B cell (primary cell): ENCODE data around the gene CALN1. TPM values are rescaled to one million over a fixed set of nuclear protein-coding genes. Genes with fewer than 3 reads are reported as not detected.

Source experiments
- ATAC-seq: fragments of 200-7000 bp; cut with Tn5 transposase; one replicate; pipeline ENCODE4 v1.10.0; 2021; ENCODE audit warnings: low read depth, mild to moderate bottlenecking, moderate number of reproducible peaks, moderate library complexity
- CTCF ChIA-PET: fragments of 350-600 bp; sonication (Branson Sonifier 250); formaldehyde crosslinking; loops from one replicate; lab custom pipeline; 2021; ENCODE audit warnings: antibody characterized with exemption, inconsistent platforms; lab: Charles Lee
- POLR2A ChIA-PET: fragments of 350-600 bp; sonication (Branson Sonifier 250); formaldehyde crosslinking; loops from one replicate; lab custom pipeline; 2021; ENCODE audit warnings: antibody characterized with exemption; lab: Charles Lee
- DNase-seq: peaks from one replicate; pipeline ENCODE4 v3.0.0; 2013
- H2AFZ ChIP-seq: 2 replicates; pipeline ENCODE4 v1.6.1; 2012; ENCODE audit warnings: mild to moderate bottlenecking, low read depth, low read length; ENCODE audit not compliant: insufficient read depth, poor library complexity, severe bottlenecking
- H3K27ac ChIP-seq, 2 donors: 1 replicate in 1 of 2; 2 replicates in 1 of 2; pipeline ENCODE4 v1.5.1; 2012 to 2013; ENCODE audit warnings: low read length in 2 of 2, mild to moderate bottlenecking in 2 of 2, moderate library complexity in 1 of 2
- H3K27me3 ChIP-seq, 4 experiments: fragments of 200-600 bp in 1 of 4; sonication (generic) in 1 of 4; replicated peaks in 1 of 4; 1 replicate in 2 of 4; 2 replicates in 2 of 4; pipeline versions ENCODE4 v1.6.1 to v1.7.0; 2013 to 2016; ENCODE audit warnings: low read length in 3 of 4, mild to moderate bottlenecking in 2 of 4, mixed read lengths in 1 of 4, moderate library complexity in 1 of 4; ENCODE audit not compliant: insufficient read depth in 4 of 4, control insufficient read depth in 3 of 4; ENCODE audit errors: control extremely low read depth in 1 of 4
- H3K36me3 ChIP-seq, 2 experiments: replicated peaks in 1 of 2; 1 replicate in 1 of 2; 2 replicates in 1 of 2; pipeline versions ENCODE4 v1.6.1 to v1.7.1; 2013; ENCODE audit warnings: low read length in 1 of 2; ENCODE audit not compliant: insufficient read depth in 2 of 2, control insufficient read depth in 1 of 2; ENCODE audit errors: control extremely low read depth in 1 of 2, extremely low read depth in 1 of 2
- H3K4me1 ChIP-seq, 2 donors: fragments of 200-600 bp in 1 of 2; sonication (generic) in 1 of 2; 1 replicate in 1 of 2; 2 replicates in 1 of 2; pipeline versions ENCODE4 v1.5.1 to v1.6.1; 2013 to 2017; ENCODE audit warnings: low read length in 2 of 2; ENCODE audit not compliant: control insufficient read depth in 2 of 2, insufficient read depth in 2 of 2
- H3K4me2 ChIP-seq: replicated peaks from 2 replicates; pipeline ENCODE3; 2012; ENCODE audit warnings: mild to moderate bottlenecking, low read depth, low read length; ENCODE audit not compliant: poor library complexity, severe bottlenecking
- H3K4me3 ChIP-seq, 5 experiments: fragments of 200-600 bp in 1 of 5; sonication (generic) in 1 of 5; 1 replicate in 3 of 5; 2 replicates in 2 of 5; pipeline versions ENCODE4 v1.5.1 to v1.7.0; 2011 to 2016; ENCODE audit warnings: low read length in 4 of 5, mild to moderate bottlenecking in 4 of 5, low read depth in 2 of 5, control low read depth in 1 of 5, moderate library complexity in 1 of 5; ENCODE audit not compliant: insufficient read depth in 1 of 5; ENCODE audit errors: control extremely low read depth in 1 of 5, extremely low read depth in 1 of 5
- H3K79me2 ChIP-seq: fragments of 200-600 bp; sonication (generic); one replicate; pipeline ENCODE4 v1.6.0; 2016; ENCODE audit warnings: low read length; ENCODE audit not compliant: control insufficient read depth, insufficient read depth
- H3K9ac ChIP-seq: fragments of 200-600 bp; sonication (generic); 2 replicates; pipeline ENCODE4 v1.6.1; 2017; ENCODE audit warnings: mild to moderate bottlenecking, low read length, moderate library complexity
- H3K9me3 ChIP-seq, 3 donors: one replicate each; pipeline versions ENCODE4 v1.6.1 to v1.7.1; 2013; ENCODE audit warnings: low read length in 2 of 3; ENCODE audit not compliant: control insufficient read depth in 2 of 3, insufficient read depth in 1 of 3; ENCODE audit errors: control extremely low read depth in 1 of 3
- H4K20me1 ChIP-seq: 2 replicates; pipeline ENCODE4 v1.6.0; 2012; ENCODE audit warnings: mild to moderate bottlenecking, low read length; ENCODE audit not compliant: insufficient read depth, control insufficient read depth, poor library complexity, severe bottlenecking
- H3K27ac Mint-ChIP-seq: one replicate; pipeline ENCODE4 v1.8.0; 2021; ENCODE audit warnings: mixed read lengths
- H3K27me3 Mint-ChIP-seq: one replicate; pipeline ENCODE4 v1.8.0; 2021; ENCODE audit warnings: mixed read lengths
- H3K4me1 Mint-ChIP-seq: one replicate; pipeline ENCODE4 v1.8.0; 2021; ENCODE audit warnings: mixed read lengths
- H3K4me3 Mint-ChIP-seq: one replicate; pipeline ENCODE4 v1.8.0; 2021; ENCODE audit warnings: mixed read lengths
- H3K9me3 Mint-ChIP-seq: one replicate; pipeline ENCODE4 v1.8.0; 2022; ENCODE audit warnings: mixed read lengths; ENCODE audit not compliant: insufficient read depth
- CTCF ChIP-seq: fragments of 200-600 bp; IDR thresholded peaks from one replicate; pipeline ENCODE4 v1.8.0; 2022; ENCODE audit warnings: antibody characterized with exemption, mild to moderate bottlenecking
- EZH2 ChIP-seq: IDR thresholded peaks from 2 replicates; pipeline ENCODE4 v1.6.1; 2012; ENCODE audit warnings: borderline replicate concordance, low read depth, mild to moderate bottlenecking, moderate library complexity, low read length; ENCODE audit not compliant: insufficient read depth, poor library complexity, severe bottlenecking
- WGBS: methylation state at CpG from one replicate; pipeline ENCODE4 v1.1.5; 2013; ENCODE audit warnings: missing lambda C conversion rate; ENCODE audit not compliant: insufficient coverage; 5-methylcytosine and 5-hydroxymethylcytosine counted together
- intact Hi-C: fragments of 100-400 bp; cut with micrococcal nuclease; formaldehyde crosslinking; loops from one replicate; pipeline ENCODE4 v1.10.0; 2022
- polyA plus RNA-seq: library from polyadenylated mRNA; depleted of rRNA; stranded (reverse); fragments of >200 nt; gene quantifications from 2 replicates; pipeline ENCODE4 v1.2.3, GENCODE V29; 2012
- total RNA-seq, 2 donors: library from RNA; stranded (reverse); fragments of 120-200 nt in 1 of 2; gene quantifications; 1 replicate in 1 of 2; 2 replicates in 1 of 2; pipeline versions ENCODE4 v1.2.3 to v1.2.4, GENCODE V29; 2013 to 2022

Gene CALN1
- total and polyA plus RNA-seq, 2 donors (not counting 1 experiment from before 2014, with no cell fraction given) = not detected

DNA sequence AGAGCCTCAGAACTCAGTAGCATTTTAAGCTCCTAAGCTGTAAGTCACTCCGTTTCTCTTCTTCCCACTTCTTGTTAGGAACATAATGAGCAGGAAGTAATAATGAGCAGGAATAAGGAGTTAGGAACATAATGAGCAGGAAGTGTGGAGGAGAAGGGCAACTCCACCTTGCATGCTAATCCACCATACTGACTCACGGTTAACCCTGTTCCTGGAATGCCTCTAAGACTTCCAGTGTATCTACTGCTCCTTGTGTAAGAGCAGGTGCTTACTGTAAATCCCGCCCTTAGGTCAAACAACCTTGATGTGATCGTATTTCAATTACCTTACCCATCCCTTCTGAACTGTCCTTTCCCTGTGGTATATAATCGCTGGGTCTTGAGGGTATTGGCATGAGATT is 528.7 kb downstream of the CALN1 start:
- intact Hi-C loops = no loop called here
- Histone ChIP-seq H3K9me3 (peaks cover 0 to 12% (median 4%) of the 10 kb centered on the region in 3 donors), H3K27me3 (no peaks in the 10 kb centered on the region), H3K79me2 (no peaks in the 10 kb centered on the region), H3K4me2 (no peak overlapping the region), H3K27ac (no peak overlapping the region), H4K20me1 (no peaks in the 10 kb centered on the region), H3K9ac (no peak overlapping the region), H2AFZ (no peak overlapping the region), H3K36me3 (no peaks in the 10 kb centered on the region), H3K4me1 (no peaks in the 10 kb centered on the region), H3K4me3 (no peak overlapping the region)
- no peak for ATAC-seq
- POLR2A ChIA-PET = no interaction called here
- Mint-ChIP-seq H3K4me3 (no peak overlapping the region), H3K4me1 (no peaks in the 10 kb centered on the region), H3K27ac (no peak overlapping the region), H3K9me3 (peaks cover 16% of the 10 kb centered on the region), H3K27me3 (no peaks in the 10 kb centered on the region)
- 80% methylated on average over 1 of the region's 5 CpGs for WGBS
- CTCF ChIA-PET = no interaction called here
- no peak for TF ChIP-seq CTCF
- no peak for TF ChIP-seq EZH2
- DNase-seq = no peak

GRCh38 chr7:71871446-71871845 is 540.7 kb downstream of the CALN1 start:
- Mint-ChIP-seq H3K4me1 (no peaks in the 10 kb centered on the region), H3K4me3 (no peak overlapping the region), H3K27ac (no peak overlapping the region), H3K27me3 (no peaks in the 10 kb centered on the region), H3K9me3 (peaks cover 8% of the 10 kb centered on the region)
- intact Hi-C loops = no loop called here
- ChIA-PET CTCF (no interaction called here), POLR2A (no interaction called here)
- H3K9ac ChIP-seq = no peak overlapping the region
- no peaks in the 10 kb centered on the region for H3K4me1 ChIP-seq
- ATAC-seq = no peak
- TF ChIP-seq EZH2 (no peak), CTCF (no peak)
- H3K4me3 ChIP-seq = no peak overlapping the region
- no peak for DNase-seq
- no peak overlapping the region for H3K4me2 ChIP-seq
- no peak overlapping the region for H3K27ac ChIP-seq
- no peak overlapping the region for H2AFZ ChIP-seq
- H3K27me3 ChIP-seq = no peaks in the 10 kb centered on the region
- peaks cover 0 to 5% (median 0%) of the 10 kb centered on the region in 3 donors for H3K9me3 ChIP-seq
- no peaks in the 10 kb centered on the region for H3K36me3 ChIP-seq
- no peaks in the 10 kb centered on the region for H3K79me2 ChIP-seq
- H4K20me1 ChIP-seq = no peaks in the 10 kb centered on the region
- 89% methylated on average over 4 of the region's 4 CpGs for WGBS
